ENCODE results near the gene BAX. TPM values are rescaled to one million over a fixed set of nuclear protein-coding genes. Genes with fewer than 3 reads are reported as not detected.
A peak's percentile ranks its signal among the peaks of the same experiment; 100 is the strongest.

Gene BAX
- total RNA-seq, 1 donor from 2014 or later: 169 TPM

DNA sequence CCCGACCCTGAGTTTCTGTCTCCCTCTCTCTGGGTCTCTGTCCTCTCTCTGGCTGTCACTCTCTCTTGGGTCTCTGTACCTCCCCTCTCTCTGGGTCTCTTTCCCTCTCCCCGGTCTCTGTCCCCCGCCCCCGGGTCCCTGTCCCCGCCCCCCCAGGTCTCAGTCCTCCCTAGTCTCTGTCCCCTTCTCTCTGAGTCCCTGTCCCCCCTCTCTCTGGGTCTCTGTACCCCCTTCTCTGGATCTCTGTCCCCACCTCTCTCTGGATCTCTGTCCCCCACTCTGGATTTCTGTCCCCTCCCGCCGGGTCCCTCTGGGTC, 8.1 kb downstream of the BAX start:
- no peaks in the 10 kb centered on the region for H3K27me3 ChIP-seq (ENCODE audit: insufficient read depth, low read length)
- H3K9me3 ChIP-seq (ENCODE audit: insufficient read depth, low read depth, low read length): no peaks in the 10 kb centered on the region
- Mint-ChIP-seq H3K36me3 (ENCODE audit: low read depth, unreplicated experiment) (peaks cover 15% of the 10 kb centered on the region), H3K4me3 (ENCODE audit: unreplicated experiment) (no peak overlapping the region), H3K9me3 (ENCODE audit: unreplicated experiment) (no peaks in the 10 kb centered on the region), H3K4me1 (ENCODE audit: low read depth, unreplicated experiment) (peaks cover 33% of the 10 kb centered on the region), H3K27me3 (ENCODE audit: low read depth, unreplicated experiment) (no peaks in the 10 kb centered on the region), H3K27ac (ENCODE audit: unreplicated experiment) (no peak overlapping the region)
- peaks cover 40% of the 10 kb centered on the region for H3K4me1 ChIP-seq (ENCODE audit: insufficient read depth, low read length)
- H3K79me2 ChIP-seq (ENCODE audit: insufficient read depth, low read length): peaks cover 27% of the 10 kb centered on the region
- FAIRE-seq (no peak), DNase-seq (ENCODE audit: low read depth) (no peak)
- H3K4me2 ChIP-seq (ENCODE audit: low read length): peak overlapping the region; percentile 90
- no peak overlapping the region for H2AFZ ChIP-seq (ENCODE audit: low read depth, low read length)
- peaks cover 12% of the 10 kb centered on the region for H3K36me3 ChIP-seq (ENCODE audit: insufficient read depth, low read length)
- peaks cover 26% of the 10 kb centered on the region for H4K20me1 ChIP-seq (ENCODE audit: insufficient read depth, low read length)
- H3K27ac ChIP-seq (ENCODE audit: low read depth, low read length): peak overlapping the region; percentile 98
- no peak overlapping the region for H3K4me3 ChIP-seq (ENCODE audit: insufficient read depth, low read depth, low read length)
- peak overlapping the region; percentile 77 for H3K9ac ChIP-seq (ENCODE audit: low read length)
- TF ChIP-seq, protein P1, sequence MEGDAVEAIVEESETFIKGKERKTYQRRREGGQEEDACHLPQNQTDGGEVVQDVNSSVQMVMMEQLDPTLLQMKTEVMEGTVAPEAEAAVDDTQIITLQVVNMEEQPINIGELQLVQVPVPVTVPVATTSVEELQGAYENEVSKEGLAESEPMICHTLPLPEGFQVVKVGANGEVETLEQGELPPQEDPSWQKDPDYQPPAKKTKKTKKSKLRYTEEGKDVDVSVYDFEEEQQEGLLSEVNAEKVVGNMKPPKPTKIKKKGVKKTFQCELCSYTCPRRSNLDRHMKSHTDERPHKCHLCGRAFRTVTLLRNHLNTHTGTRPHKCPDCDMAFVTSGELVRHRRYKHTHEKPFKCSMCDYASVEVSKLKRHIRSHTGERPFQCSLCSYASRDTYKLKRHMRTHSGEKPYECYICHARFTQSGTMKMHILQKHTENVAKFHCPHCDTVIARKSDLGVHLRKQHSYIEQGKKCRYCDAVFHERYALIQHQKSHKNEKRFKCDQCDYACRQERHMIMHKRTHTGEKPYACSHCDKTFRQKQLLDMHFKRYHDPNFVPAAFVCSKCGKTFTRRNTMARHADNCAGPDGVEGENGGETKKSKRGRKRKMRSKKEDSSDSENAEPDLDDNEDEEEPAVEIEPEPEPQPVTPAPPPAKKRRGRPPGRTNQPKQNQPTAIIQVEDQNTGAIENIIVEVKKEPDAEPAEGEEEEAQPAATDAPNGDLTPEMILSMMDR (IDR thresholded peaks at IDR 0.05; ENCODE audit: insufficient read depth, low read depth, low read length): no peak
- TF ChIP-seq EZH2 (IDR thresholded peaks at IDR 0.05; ENCODE audit: insufficient read depth, low read length): no peak

DNA sequence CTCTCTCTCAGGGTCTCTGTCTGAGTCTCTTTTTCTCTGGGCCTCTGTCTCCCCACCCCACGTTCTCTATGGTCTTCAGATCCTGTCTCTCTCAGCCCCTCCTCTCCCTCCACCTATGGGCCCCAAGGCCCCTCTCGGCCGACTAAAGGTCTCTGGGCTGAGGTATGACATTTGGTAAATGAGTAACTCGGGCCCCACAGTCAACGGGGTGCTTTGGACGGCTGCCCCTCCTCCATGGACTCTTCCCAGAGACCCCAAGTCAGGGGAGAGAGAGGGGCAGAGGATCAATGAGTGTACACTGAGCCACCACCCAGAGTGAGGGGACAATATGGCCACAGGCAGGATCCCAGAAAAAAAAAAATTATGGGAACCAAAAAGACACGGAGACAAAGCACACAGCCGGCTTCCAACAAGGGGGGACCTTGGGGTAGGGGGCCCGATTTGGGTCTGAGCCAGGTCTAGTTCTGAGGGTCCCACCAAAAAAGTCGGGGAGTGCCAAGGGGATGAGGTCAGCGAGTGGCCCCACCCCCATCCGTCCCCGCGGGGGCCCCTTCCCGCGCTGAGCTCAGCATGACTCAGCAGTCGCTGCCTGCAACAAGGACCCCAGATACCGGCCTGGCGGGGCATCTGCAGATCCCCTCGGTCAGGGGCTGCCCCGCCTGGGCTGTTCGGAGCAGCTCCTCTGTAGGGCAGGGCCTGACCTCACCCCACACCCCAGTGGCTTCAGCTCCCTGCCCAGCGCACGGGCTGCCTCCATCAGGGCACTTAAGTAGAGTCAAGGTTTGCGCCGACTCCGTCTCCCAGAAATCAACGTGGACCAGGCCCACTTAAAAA, 8.9 kb downstream of the BAX start:
- H3K4me2 ChIP-seq (ENCODE audit: low read length): peak overlapping the region; percentile 90
- H3K27me3 ChIP-seq (ENCODE audit: insufficient read depth, low read length): no peaks in the 10 kb centered on the region
- H2AFZ ChIP-seq (ENCODE audit: low read depth, low read length): no peak overlapping the region
- no peak overlapping the region for H3K4me3 ChIP-seq (ENCODE audit: insufficient read depth, low read depth, low read length)
- peaks cover 34% of the 10 kb centered on the region for H4K20me1 ChIP-seq (ENCODE audit: insufficient read depth, low read length)
- no peak for FAIRE-seq
- peak overlapping the region; percentile 77 for H3K9ac ChIP-seq (ENCODE audit: low read length)
- Mint-ChIP-seq H3K27ac (ENCODE audit: unreplicated experiment) (peak overlapping the region; percentile 99), H3K4me3 (ENCODE audit: unreplicated experiment) (peak overlapping the region; percentile 83), H3K36me3 (ENCODE audit: low read depth, unreplicated experiment) (peaks cover 17% of the 10 kb centered on the region), H3K4me1 (ENCODE audit: low read depth, unreplicated experiment) (peaks cover 33% of the 10 kb centered on the region), H3K9me3 (ENCODE audit: unreplicated experiment) (no peaks in the 10 kb centered on the region), H3K27me3 (ENCODE audit: low read depth, unreplicated experiment) (no peaks in the 10 kb centered on the region)
- H3K4me1 ChIP-seq (ENCODE audit: insufficient read depth, low read length): peaks cover 40% of the 10 kb centered on the region
- H3K9me3 ChIP-seq (ENCODE audit: insufficient read depth, low read depth, low read length): no peaks in the 10 kb centered on the region
- H3K36me3 ChIP-seq (ENCODE audit: insufficient read depth, low read length): peaks cover 11% of the 10 kb centered on the region
- peak overlapping the region; percentile 98 for H3K27ac ChIP-seq (ENCODE audit: low read depth, low read length)
- TF ChIP-seq EZH2 (IDR thresholded peaks at IDR 0.05; ENCODE audit: insufficient read depth, low read length): no peak
- TF ChIP-seq, protein P1 (IDR thresholded peaks at IDR 0.05; ENCODE audit: insufficient read depth, low read depth, low read length): no peak
- peaks cover 20% of the 10 kb centered on the region for H3K79me2 ChIP-seq (ENCODE audit: insufficient read depth, low read length)
- peak; percentile 51 for DNase-seq (ENCODE audit: low read depth)

Data from astrocyte (in vitro differentiated cells and primary cell).